ENCODE measurements around the gene SORCS2. TPM values are rescaled to one million over a fixed set of nuclear protein-coding genes. Genes with fewer than 3 reads are reported as not detected.

SORCS2 gene
- total RNA-seq, 1 experiment from 2014 or later = 0.15 TPM

DNA sequence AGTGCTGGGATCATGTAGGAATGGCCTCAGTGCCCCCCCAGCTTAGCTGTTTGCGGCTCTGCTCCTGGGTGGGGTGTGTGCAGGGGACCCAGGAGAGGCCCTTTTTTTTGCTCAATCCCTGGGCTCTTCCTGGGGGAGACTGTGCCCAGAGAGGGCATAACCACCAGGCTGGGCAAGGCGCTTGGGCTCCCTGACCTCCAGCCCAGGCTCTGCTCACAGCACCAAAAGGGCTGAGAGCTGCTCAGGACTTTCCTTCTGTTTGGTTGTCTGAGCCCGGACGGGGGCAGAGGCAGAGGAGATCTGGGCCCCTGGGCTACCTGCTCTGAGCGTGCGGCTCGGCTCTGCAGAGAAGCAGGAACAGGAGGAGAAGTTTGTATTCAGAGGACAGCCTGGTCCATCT is 177.7 kb downstream of the SORCS2 start:
- no TSS peak for BruUV-seq (replicated peaks)

DNA sequence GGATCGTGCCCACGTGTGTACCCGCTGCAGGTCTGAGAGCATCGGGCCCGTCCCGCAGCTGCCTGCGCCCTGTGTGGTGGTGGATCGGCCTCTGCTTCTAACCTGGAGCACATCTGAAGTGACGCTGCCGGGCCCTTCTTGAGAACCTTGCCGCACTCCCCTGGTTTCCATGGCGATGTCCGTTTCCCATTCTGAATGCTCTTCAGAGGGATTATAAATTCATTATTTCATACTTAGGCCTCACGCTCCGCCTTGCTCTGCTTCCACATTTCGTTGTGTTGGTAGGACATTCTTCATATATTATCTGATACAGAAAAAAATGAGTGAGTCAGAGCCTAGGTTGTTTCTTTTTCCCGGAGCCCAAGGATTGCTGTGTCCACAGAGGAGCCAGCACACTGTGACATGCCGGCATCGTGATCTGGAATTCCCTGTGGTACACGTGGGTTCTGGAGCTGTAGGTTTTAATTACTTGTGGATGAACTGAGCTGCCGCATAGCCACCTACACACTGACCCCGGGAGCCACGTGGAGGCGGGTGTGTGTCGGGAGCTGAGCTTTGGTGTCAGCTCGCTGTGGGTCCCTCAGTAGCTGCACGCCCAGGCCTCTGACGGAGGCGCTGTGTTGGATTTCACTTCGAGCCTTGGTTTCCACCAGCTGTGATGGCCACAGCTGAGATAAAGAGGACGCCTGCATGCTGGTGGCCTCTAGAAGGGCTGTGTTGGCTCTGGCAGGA is 179.0 kb downstream of the SORCS2 start:
- Histone ChIP-seq H3K27ac (ENCODE audit: low read length) (no peak overlapping the region), H3K4me3 (ENCODE audit: low read depth in 2 of 2, low read length in 2 of 2) (no peak overlapping the region), H3K36me3 (ENCODE audit: control insufficient read depth, insufficient read depth, low read length) (no peaks in the 10 kb centered on the region), H3K4me1 (ENCODE audit: control insufficient read depth, insufficient read depth, low read length) (no peaks in the 10 kb centered on the region), H3K9me3 (ENCODE audit: control insufficient read depth, insufficient read depth, low read depth, low read length) (no peaks in the 10 kb centered on the region), H3K27me3 (ENCODE audit: control insufficient read depth, insufficient read depth, low read length) (no peaks in the 10 kb centered on the region)
- TF ChIP-seq POLR2AphosphoS5 (IDR thresholded peaks at IDR 0.05; ENCODE audit: low read depth, low read length) = no peak
- TF ChIP-seq, protein P1, sequence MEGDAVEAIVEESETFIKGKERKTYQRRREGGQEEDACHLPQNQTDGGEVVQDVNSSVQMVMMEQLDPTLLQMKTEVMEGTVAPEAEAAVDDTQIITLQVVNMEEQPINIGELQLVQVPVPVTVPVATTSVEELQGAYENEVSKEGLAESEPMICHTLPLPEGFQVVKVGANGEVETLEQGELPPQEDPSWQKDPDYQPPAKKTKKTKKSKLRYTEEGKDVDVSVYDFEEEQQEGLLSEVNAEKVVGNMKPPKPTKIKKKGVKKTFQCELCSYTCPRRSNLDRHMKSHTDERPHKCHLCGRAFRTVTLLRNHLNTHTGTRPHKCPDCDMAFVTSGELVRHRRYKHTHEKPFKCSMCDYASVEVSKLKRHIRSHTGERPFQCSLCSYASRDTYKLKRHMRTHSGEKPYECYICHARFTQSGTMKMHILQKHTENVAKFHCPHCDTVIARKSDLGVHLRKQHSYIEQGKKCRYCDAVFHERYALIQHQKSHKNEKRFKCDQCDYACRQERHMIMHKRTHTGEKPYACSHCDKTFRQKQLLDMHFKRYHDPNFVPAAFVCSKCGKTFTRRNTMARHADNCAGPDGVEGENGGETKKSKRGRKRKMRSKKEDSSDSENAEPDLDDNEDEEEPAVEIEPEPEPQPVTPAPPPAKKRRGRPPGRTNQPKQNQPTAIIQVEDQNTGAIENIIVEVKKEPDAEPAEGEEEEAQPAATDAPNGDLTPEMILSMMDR (IDR thresholded peaks at IDR 0.05) = no peak
- TF ChIP-seq, protein P2, sequence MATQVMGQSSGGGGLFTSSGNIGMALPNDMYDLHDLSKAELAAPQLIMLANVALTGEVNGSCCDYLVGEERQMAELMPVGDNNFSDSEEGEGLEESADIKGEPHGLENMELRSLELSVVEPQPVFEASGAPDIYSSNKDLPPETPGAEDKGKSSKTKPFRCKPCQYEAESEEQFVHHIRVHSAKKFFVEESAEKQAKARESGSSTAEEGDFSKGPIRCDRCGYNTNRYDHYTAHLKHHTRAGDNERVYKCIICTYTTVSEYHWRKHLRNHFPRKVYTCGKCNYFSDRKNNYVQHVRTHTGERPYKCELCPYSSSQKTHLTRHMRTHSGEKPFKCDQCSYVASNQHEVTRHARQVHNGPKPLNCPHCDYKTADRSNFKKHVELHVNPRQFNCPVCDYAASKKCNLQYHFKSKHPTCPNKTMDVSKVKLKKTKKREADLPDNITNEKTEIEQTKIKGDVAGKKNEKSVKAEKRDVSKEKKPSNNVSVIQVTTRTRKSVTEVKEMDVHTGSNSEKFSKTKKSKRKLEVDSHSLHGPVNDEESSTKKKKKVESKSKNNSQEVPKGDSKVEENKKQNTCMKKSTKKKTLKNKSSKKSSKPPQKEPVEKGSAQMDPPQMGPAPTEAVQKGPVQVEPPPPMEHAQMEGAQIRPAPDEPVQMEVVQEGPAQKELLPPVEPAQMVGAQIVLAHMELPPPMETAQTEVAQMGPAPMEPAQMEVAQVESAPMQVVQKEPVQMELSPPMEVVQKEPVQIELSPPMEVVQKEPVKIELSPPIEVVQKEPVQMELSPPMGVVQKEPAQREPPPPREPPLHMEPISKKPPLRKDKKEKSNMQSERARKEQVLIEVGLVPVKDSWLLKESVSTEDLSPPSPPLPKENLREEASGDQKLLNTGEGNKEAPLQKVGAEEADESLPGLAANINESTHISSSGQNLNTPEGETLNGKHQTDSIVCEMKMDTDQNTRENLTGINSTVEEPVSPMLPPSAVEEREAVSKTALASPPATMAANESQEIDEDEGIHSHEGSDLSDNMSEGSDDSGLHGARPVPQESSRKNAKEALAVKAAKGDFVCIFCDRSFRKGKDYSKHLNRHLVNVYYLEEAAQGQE (IDR thresholded peaks at IDR 0.05; ENCODE audit: insufficient read depth in 1 of 2, low read depth in 2 of 2, low read length in 1 of 2) = no peak
- TF ChIP-seq TCF7L2 (IDR thresholded peaks at IDR 0.05; ENCODE audit: low read depth, low read length) = no peak
- no peak for TF ChIP-seq SIN3A (IDR thresholded peaks at IDR 0.05; ENCODE audit: borderline replicate concordance, insufficient read depth, low read depth, low read length)
- no TSS peak for BruUV-seq (replicated peaks)
- in situ Hi-C loops (cut with HindIII; ENCODE audit: low pct_unique_long_range_greater_than_20kb, low sequenced_read_pairs) (no loop called here), intact Hi-C loops (cut with micrococcal nuclease; ENCODE audit: unreplicated experiment) (no loop called here)
- ChIA-PET POLR2A (no interaction called here), CTCF (no interaction called here)
- DNase-seq (ENCODE audit: low read depth, low spot score) = no peak
- ATAC-seq = no peak

More for the DNA sequence above, 177.7 kb downstream of the SORCS2 start:
- ChIA-PET CTCF (no interaction called here), POLR2A (no interaction called here)
- Histone ChIP-seq H3K27ac (ENCODE audit: low read length) (no peak overlapping the region), H3K27me3 (ENCODE audit: control insufficient read depth, insufficient read depth, low read length) (no peaks in the 10 kb centered on the region), H3K4me1 (ENCODE audit: control insufficient read depth, insufficient read depth, low read length) (no peaks in the 10 kb centered on the region), H3K9me3 (ENCODE audit: control insufficient read depth, insufficient read depth, low read depth, low read length) (no peaks in the 10 kb centered on the region), H3K4me3 (ENCODE audit: low read depth in 2 of 2, low read length in 2 of 2) (no peak overlapping the region), H3K36me3 (ENCODE audit: control insufficient read depth, insufficient read depth, low read length) (no peaks in the 10 kb centered on the region)
- in situ Hi-C loops (cut with HindIII; ENCODE audit: low pct_unique_long_range_greater_than_20kb, low sequenced_read_pairs) = no loop called here
- TF ChIP-seq TCF7L2 (IDR thresholded peaks at IDR 0.05; ENCODE audit: low read depth, low read length) = no peak
- no peak for TF ChIP-seq POLR2AphosphoS5 (IDR thresholded peaks at IDR 0.05; ENCODE audit: low read depth, low read length)
- TF ChIP-seq SIN3A (IDR thresholded peaks at IDR 0.05; ENCODE audit: borderline replicate concordance, insufficient read depth, low read depth, low read length) = no peak
- TF ChIP-seq, protein P2 (IDR thresholded peaks at IDR 0.05; ENCODE audit: insufficient read depth in 1 of 2, low read depth in 2 of 2, low read length in 1 of 2) = no peak
- TF ChIP-seq, protein P1 (IDR thresholded peaks at IDR 0.05) = no peak
- DNase-seq (ENCODE audit: low read depth, low spot score) (no peak), ATAC-seq (no peak)
- intact Hi-C loops (cut with micrococcal nuclease; ENCODE audit: unreplicated experiment) = no loop called here

Data from Panc1 (cell line).